Stimulated activated CD8-positive, alpha-beta memory T cell treated with anti-CD3 and anti-CD28 coated beads, Interleukin-15, amount 100 ng/mL, for 48 hours (primary cell): Measurements from ENCODE around the gene TRPT1.
"Not testable (repeated sequence)": the region's sequence is repeated elsewhere in the genome, so short reads cannot be mapped to it uniquely, and the experiment has no call there.

ENCODE experiments used
- DNase-seq, 2 donors: peaks; one replicate each; pipeline ENCODE4 v3.0.0-alpha.2; 2020; ENCODE audit warnings: low read depth in 2 of 2

The TRPT1 gene

GRCh38 chr11:64258946-64259532 lies 33.1 kb upstream of the TRPT1 start:
- no peak for DNase-seq

DNA sequence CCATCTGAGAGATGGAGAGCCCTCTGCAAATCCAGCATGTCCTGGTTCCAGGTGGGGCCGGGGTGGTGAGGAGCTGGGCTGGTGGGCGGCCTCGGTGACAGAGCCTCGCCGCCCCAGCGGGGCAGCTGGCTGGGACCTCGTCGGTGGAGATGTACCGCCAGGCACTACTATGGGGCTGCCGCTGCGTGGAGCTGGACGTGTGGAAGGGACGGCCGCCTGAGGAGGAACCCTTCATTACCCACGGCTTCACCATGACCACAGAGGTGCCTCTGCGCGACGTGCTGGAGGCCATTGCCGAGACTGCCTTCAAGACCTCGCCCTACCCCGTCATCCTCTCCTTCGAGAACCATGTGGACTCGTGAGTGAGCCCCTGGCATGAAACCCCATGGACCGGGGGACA lies 32.4 kb upstream of the TRPT1 start:
- DNase-seq, result no peak

DNA sequence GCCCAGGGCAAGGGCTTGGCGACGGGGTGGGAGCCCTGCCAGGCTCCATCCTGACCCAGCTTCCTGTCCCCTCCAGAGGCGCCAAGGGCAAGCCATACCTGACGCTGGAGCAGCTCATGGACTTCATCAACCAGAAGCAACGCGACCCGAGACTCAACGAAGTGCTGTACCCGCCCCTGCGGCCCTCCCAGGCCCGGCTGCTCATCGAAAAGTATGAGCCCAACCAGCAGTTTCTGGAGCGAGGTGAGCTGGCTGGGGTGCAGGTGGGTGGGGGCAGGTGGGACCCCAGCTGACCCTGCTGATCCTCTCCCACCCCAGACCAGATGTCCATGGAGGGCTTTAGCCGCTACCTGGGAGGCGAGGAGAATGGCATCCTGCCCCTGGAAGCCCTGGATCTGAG lies 30.3 kb upstream of the TRPT1 start:
- no peak for DNase-seq

- no peak for DNase-seq
Observed at GRCh38 chr11:64255135-64256128, 29.4 kb upstream of the TRPT1 start.

- no peak for DNase-seq
Observed at GRCh38 chr11:64254326-64254725, 28.3 kb upstream of the TRPT1 start.

GRCh38 chr11:64253481-64253880 lies 27.5 kb upstream of the TRPT1 start:
- DNase-seq, result no peak

GRCh38 chr11:64253043-64253442 lies 27.1 kb upstream of the TRPT1 start:
- DNase-seq, result no peak

DNA sequence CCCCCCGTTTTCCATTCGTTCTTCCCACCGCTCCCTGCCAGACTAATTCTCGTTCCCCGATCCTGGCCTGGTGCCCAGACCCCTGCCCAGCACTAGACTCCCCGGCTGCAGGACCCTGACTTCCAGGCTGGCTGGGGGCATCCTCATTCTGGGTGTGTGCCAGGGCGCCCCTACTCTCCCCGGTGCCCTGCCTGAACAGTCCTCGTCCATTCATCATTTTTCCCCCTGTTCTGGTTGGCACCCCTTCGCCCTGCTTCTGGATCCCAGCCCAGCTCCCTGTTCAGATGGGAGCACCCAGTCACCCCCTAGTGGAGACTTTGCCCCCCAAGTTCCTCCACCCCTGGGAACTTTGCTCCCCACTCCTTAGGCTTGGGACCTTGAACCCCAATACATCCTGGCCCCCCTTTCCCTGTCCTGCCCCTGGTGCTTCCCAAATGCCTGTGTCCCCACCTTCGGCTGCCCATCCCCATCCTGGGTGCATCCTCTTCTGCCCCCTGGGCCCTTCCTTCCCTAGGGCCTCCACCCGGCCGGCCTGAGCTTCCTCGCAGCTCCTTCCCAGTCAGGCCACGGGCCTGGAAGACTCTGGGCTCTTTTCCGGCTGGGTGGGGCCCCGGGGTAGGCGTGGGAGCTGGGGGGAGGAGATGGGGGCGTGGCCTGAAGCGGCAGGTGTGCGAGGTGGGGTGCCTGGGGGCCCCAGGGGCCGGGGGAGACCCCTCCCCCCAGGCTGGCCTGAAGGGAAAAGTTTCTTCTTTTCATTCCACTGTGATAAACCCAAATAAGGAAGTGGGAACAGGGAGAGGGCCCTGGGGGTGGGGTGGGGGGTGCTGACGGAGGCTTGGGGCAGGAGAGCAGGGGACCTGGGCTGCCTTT lies 26.3 kb upstream of the TRPT1 start:
- DNase-seq, result no peak

- no peak for DNase-seq
Observed at GRCh38 chr11:64251753-64252002, 25.7 kb upstream of the TRPT1 start.

GRCh38 chr11:64251016-64251752 lies 25.2 kb upstream of the TRPT1 start, which contains the start of gene PLCB3:
Gene PLCB3, plus strand, starts transcription at chr11:64251530. Its CDS starts 120 bp downstream, at chr11:64251650.
- DNase-seq, result peak in 1 of 2 donors; percentile 39

DNA sequence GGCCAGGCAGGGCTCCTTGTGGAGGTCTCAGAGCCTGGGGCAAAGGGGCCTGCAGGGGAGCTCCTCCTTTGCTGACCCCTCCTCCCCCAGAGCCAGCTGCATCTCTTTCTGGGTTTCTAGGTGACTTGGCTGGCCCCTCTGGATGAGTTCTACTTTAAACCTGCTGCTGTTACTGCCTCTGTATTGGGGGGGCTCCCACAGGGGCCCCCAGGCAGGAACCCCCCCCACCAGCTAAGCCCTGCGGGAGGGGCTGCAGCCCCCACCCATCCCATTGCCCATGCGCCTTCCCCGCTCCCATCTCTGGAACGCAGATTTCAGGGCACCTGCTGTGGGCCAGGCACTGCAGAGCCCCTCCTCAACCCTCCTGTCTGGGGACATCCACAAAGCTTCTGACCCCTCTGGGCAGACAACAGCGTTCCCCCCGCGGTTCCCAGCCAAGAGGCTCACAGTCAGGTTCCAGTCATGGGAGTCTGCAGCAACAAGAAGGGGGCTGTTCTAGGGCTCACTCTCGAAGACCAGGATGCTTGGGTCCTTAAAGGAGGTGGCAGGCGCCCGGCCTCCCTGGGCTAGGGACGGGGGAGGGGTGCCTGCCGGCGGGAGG lies 24.5 kb upstream of the TRPT1 start:
- DNase-seq, result no peak

DNA sequence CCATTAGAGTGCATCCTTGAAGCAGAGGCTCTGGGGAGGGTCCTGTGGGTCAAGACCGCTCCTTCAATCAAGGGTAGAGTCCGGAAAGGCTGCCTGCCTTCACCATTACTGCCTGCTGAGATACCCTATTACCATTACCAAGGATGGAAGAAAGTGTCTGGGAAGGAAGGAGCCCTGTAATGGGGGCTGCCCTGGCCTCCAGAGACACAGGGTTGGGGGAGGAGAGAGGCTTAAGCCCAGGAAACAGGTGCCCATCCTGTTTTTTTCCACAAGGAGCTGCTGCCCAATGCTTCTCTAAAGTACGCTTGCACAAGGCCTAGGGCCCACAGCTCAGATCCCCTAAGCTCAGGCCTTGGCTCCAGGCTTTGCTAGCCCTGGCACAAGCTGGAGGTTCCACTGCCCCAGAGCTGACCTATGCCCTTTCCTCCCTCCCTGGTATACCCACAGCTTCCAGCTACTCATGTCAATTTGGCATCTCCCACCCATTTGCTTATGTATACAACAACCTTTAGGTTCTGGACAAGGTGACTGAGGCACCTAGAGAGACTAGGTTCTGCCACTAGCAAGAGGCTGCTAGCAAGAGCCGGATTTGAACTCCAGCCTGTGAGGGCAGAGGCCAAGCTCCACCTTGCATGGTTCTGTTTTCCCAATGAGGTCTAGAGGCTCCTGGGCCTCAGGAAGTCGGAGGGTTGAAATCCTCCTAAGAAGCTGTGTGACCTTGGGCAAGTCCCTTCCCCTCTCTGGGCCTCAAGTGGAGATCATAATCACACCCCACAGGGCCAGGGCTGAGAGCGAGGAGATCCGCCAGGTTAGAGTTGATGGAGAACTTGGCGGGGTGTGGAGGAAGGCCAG lies 23.8 kb upstream of the TRPT1 start:
- no peak for DNase-seq

- no peak for DNase-seq
Observed at GRCh38 chr11:64249038-64249437, 23.1 kb upstream of the TRPT1 start.

DNA sequence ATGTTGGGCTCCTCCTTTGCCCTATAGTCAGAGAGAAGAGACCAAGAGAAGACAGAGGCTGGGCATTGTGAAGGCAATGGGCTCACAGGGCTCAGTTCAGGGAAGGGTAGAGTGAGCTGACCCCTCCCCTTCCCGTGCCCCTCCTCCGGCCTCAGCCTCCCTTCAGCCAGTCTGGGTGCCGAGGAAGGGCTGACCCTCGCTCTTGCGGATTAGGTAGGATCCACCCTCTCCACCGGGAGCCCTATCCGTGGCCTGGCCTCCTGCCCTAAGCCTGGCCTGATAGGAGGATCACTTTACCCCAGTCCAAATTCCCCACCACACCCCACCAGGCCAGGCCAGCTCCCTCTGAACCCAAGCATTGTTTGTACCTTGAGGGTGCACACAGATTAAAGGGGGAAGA lies 22.6 kb upstream of the TRPT1 start:
- no peak for DNase-seq

GRCh38 chr11:64247729-64248531 lies 21.9 kb upstream of the TRPT1 start:
- DNase-seq, result no peak

- peak; percentile 74 to 77 for DNase-seq
Observed at GRCh38 chr11:64246871-64247728, 21.1 kb upstream of the TRPT1 start, which contains the start of gene PPP1R14B. Gene PPP1R14B, minus strand, starts transcription at chr11:64246943. Its CDS starts 270 bp downstream, at chr11:64246673.

DNA sequence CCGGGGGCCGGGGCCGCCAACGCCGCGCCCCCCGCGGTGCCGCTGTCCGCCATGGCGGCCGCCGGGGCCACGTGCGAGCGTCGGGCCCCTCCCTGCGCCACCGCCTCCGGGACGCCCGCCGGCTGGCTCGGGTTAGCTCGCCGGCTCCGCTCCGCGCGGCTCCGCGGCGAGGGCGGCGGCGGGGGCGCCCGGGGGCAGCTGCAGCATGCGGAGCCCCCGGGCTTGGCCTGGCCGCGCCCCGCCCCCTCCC lies 20.6 kb upstream of the TRPT1 start:
- DNase-seq, result not testable (repeated sequence)

- DNase-seq, result peak; percentile 71 to 73
Observed at GRCh38 chr11:64245797-64246620, 20.0 kb upstream of the TRPT1 start.
